Psoas muscle (tissue), 8 donors: Measurements from ENCODE around the gene CA5A. TPM values are rescaled to one million over a fixed set of nuclear protein-coding genes. Genes with fewer than 3 reads are reported as not detected.

Experiments used
- ATAC-seq, 4 donors: fragments of 200-7000 bp; cut with Tn5 transposase; one replicate each; pipeline ENCODE4 v1.9.1; 2020; ENCODE audit warnings: moderate library complexity in 3 of 4, mild to moderate bottlenecking in 2 of 4
- DNase-seq, 2 donors: peaks; one replicate each; pipeline ENCODE4 v3.0.0-alpha.2; 2020
- H3K27ac ChIP-seq: fragments of 200-600 bp; one replicate; pipeline ENCODE4 v1.8.0; 2022
- H3K27me3 ChIP-seq, 3 donors: fragments of 200-600 bp in 1 of 3; one replicate each; pipeline versions ENCODE4 v1.6.1 to v1.8.0; 2013 to 2022; ENCODE audit warnings: low read length in 2 of 3, mild to moderate bottlenecking in 2 of 3, moderate library complexity in 1 of 3; ENCODE audit not compliant: insufficient read depth in 3 of 3
- H3K36me3 ChIP-seq, 2 donors: fragments of 200-600 bp in 1 of 2; one replicate each; pipeline versions ENCODE4 v1.6.1 to v1.8.0; 2013 to 2022; ENCODE audit warnings: low read depth in 1 of 2, mild to moderate bottlenecking in 1 of 2, moderate library complexity in 1 of 2; ENCODE audit not compliant: insufficient read depth in 1 of 2
- H3K4me1 ChIP-seq: fragments of 200-600 bp; one replicate; pipeline ENCODE4 v1.8.0; 2022
- H3K4me3 ChIP-seq: fragments of 200-600 bp; one replicate; pipeline ENCODE4 v1.8.0; 2022; ENCODE audit warnings: mild to moderate bottlenecking
- H3K9me3 ChIP-seq: fragments of 200-600 bp; one replicate; pipeline ENCODE4 v1.8.0; 2022
- WGBS, 3 donors: extraction: QIAGEN DNeasy Blood & Tissue Kit; methylation state at CpG; one replicate each; pipeline versions ENCODE4 v1.1.6 to v1.1.7; 2013; 5-methylcytosine and 5-hydroxymethylcytosine counted together
- intact Hi-C, 2 donors: fragments of 100-400 bp; cut with DNase I; formaldehyde crosslinking; loops; one replicate each; pipeline versions ENCODE4 v1.11.0 to v1.14.2; 2022
- polyA plus RNA-seq, 3 donors: library from polyadenylated mRNA; stranded (reverse); fragments of 200-250 nt; gene quantifications; one replicate each; pipeline ENCODE4 v1.2.3, GENCODE V29; 2013
- total RNA-seq, 4 donors: library from RNA; stranded (reverse); fragmentation: NEBNext Ultra II Directional in 2 of 4; extraction: Animal tissue kit (Norgen Biotek cat#: 25700) in 2 of 4; gene quantifications; one replicate each; pipeline versions ENCODE4 v1.2.1 to v1.2.4, GENCODE V29; 2021 to 2023
- TF ChIP-seq, protein P1 (sequence below): fragments of 200-600 bp; IDR thresholded peaks from one replicate; pipeline ENCODE4 v1.8.0; 2022; ENCODE audit warnings: antibody characterized with exemption
- donor health status: healthy with polysubstance abuse.
- donor health status: DM: no; HTN: no; CAD: no; lungs with moderate emphysema.
- donor health status: Bipolar disorder and iron deficiency.
- donor health status: healthy.
- donor health status: DM: yes; HTN: yes; CAD: no.
- donor health status: DM: no; HTN: no; CAD: no.
- donor health status: DM: no; HTN: no; CAD: no.
- donor health status: DM: yes; HTN: yes; CAD: no.

The CA5A gene
- total and polyA plus RNA-seq, 7 donors = 0.12 TPM; not detected in 6

GRCh38 chr16:87959391-87959990 lies 23.2 kb upstream of the CA5A start:
- Histone ChIP-seq H3K4me1 (peaks cover 26% of the 10 kb centered on the region), H3K27me3 (no peaks in the 10 kb centered on the region), H3K4me3 (no peak overlapping the region), H3K36me3 (peaks cover 0 to 12% of the 10 kb centered on the region in 2 donors), H3K27ac (no peak overlapping the region), H3K9me3 (no peaks in the 10 kb centered on the region)
- 84 to 85% (median 85%) methylated on average over 22 to 23 of the region's 23 CpGs for WGBS, 3 donors
- intact Hi-C loops = no loop called here
- DNase-seq = no peak
- ATAC-seq = no peak
- TF ChIP-seq, protein P1, sequence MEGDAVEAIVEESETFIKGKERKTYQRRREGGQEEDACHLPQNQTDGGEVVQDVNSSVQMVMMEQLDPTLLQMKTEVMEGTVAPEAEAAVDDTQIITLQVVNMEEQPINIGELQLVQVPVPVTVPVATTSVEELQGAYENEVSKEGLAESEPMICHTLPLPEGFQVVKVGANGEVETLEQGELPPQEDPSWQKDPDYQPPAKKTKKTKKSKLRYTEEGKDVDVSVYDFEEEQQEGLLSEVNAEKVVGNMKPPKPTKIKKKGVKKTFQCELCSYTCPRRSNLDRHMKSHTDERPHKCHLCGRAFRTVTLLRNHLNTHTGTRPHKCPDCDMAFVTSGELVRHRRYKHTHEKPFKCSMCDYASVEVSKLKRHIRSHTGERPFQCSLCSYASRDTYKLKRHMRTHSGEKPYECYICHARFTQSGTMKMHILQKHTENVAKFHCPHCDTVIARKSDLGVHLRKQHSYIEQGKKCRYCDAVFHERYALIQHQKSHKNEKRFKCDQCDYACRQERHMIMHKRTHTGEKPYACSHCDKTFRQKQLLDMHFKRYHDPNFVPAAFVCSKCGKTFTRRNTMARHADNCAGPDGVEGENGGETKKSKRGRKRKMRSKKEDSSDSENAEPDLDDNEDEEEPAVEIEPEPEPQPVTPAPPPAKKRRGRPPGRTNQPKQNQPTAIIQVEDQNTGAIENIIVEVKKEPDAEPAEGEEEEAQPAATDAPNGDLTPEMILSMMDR = no peak

- Histone ChIP-seq H3K9me3 (no peaks in the 10 kb centered on the region), H3K27me3 (no peaks in the 10 kb centered on the region), H3K4me3 (no peak overlapping the region), H3K4me1 (peaks cover 24% of the 10 kb centered on the region), H3K36me3 (peaks cover 0 to 21% of the 10 kb centered on the region in 2 donors), H3K27ac (no peak overlapping the region)
- ATAC-seq (no peak), DNase-seq (no peak)
- 85 to 91% (median 89%) methylated on average over 9 of the region's 9 CpGs for WGBS, 3 donors
- TF ChIP-seq, protein P1 = no peak
- intact Hi-C loops = no loop called here
Measured at GRCh38 chr16:87958632-87959031, 22.3 kb upstream of the CA5A start.

DNA sequence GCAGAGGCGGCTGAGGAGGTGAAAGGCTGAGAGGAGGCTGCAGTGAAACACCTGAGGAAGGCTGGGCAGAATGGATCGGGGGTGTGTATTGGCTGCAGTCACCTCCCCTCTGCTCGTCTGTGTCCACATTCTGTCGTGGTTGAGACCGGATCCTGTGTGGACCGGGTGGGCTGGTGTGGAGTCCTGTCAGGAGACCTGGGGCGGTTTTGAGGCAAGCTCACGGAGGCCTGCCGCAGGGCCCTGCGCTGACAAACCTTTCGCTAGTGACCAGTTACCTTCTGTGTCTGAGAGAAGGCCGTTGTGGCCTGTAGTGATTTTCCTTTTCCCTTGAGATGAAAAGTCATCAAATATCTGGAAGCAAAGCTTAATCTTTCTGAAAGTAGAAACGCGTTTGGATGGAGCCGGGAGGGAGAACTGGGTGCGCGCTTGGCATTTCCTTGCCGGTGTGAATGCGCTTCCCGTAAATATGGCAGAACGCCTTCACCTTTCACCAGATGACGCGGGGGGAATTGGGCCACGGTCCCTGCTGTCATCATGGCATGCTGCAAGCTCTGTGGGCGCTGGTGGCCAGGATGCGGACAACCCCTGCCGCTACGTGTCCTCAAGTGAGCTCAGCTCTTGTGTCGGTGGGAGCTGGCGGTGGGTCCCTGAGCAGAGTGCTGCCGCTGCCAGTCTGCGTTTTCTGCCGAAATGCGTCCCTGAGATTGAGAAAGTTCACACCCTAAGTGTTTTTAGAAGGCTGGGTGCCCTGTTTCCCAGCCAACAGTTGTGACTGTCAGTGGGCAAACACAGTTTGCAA lies 21.2 kb upstream of the CA5A start:
- peak overlapping the region; percentile 12 for H3K27ac ChIP-seq
- intact Hi-C loops = no loop called here
- H3K27me3 ChIP-seq = no peaks in the 10 kb centered on the region

DNA sequence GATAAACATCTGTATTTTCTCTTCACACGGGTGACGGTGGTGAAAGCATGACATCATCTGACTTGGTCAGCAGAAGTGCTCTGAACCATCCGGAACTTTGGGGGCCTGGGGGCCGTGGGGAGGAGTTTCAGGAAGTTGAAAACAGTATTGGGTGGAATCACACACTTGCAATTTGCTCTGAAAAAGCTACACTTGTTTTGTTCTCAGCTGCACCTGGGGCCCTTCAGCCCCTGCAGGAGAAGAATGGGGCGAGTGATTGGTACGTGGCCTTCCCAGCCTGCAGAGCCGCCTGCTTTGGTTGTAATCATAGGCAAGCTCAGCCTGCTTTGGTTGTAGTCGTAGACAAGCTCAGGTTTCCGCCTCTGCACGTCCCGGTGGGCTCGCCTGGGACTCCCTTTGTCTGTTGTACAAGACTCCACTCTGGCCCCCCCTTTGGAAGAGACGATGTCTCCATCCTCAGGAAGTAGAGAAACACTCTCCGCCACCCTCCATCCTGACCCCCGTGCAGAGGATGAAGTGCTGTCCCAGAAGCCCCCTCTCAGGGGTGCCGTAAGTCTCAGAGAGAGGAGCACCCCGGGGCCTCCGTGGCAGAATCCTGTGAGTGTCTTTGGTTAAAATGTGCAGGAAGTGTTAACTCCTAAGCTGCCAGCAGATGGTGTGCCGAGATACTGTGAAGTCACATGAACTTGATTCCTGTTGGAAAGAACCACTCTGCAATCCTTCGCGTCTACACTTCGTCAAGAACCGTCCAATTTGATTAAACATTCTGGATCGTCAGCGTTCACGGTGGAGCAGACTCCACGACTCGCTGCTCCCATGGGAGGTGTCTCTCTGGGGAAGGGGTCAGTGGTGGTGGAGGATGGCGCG lies 20.3 kb upstream of the CA5A start:
- Histone ChIP-seq H3K9me3 (no peaks in the 10 kb centered on the region), H3K27ac (peak overlapping the region; percentile 13), H3K27me3 (no peaks in the 10 kb centered on the region), H3K4me3 (peak overlapping the region; percentile 2), H3K36me3 (peaks cover 0 to 22% of the 10 kb centered on the region in 2 donors), H3K4me1 (peaks cover 35% of the 10 kb centered on the region)
- 42 to 48% (median 48%) methylated on average over 30 of the region's 30 CpGs for WGBS, 3 donors
- no peak for DNase-seq
- TF ChIP-seq, protein P1 = no peak
- ATAC-seq = no peak
- intact Hi-C loops = no loop called here

More for the DNA sequence above, 21.2 kb upstream of the CA5A start:
- DNase-seq = no peak
- no peak for ATAC-seq
- Histone ChIP-seq H3K9me3 (no peaks in the 10 kb centered on the region), H3K4me1 (peaks cover 31% of the 10 kb centered on the region), H3K4me3 (no peak overlapping the region), H3K36me3 (peaks cover 0 to 22% of the 10 kb centered on the region in 2 donors)
- TF ChIP-seq, protein P1 = no peak
- WGBS, 3 donors = 90 to 92% (median 91%) methylated on average over 34 of the region's 34 CpGs
